SH-SY5Y (cell line): ENCODE data around the gene ZHX3.

Experiments
- GATA2 ChIP-seq: IDR thresholded peaks from 2 replicates; pipeline ENCODE4 v1.6.1; 2011; ENCODE audit warnings: mild to moderate bottlenecking, low read depth, low read length
- GATA3 ChIP-seq: IDR thresholded peaks from 2 replicates; pipeline ENCODE4 v1.6.1; 2011; ENCODE audit warnings: low read depth, mild to moderate bottlenecking, low read length, moderate library complexity

DNA sequence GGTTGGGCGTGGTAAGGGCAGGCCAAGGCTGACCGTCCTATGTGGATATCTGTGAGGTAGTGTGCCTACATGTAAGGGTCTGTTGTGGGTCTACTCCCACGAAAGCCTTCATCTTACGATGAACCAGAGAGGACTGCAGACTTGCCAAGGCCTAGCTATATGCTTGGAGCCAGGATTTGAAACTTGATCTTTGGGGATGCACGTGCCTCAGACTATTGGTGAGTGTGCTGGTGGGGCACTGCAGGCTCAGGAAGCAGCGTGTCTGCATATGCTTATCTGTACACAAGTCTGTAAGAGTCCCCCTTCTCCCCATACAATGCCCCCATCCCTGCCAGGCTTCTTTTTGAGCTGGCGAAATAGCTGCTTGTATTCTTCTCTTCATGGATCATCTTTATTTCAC is 162.3 kb downstream of the ZHX3 start:
- TF ChIP-seq GATA2 = no peak
- TF ChIP-seq GATA3 = no peak
